GM06990 (cell line): ENCODE measurements around the gene TMCO4.

ENCODE experiments used
- DNase-seq: peaks from one replicate; pipeline ENCODE4 v3.0.0-alpha.2; 2011; ENCODE audit not compliant: insufficient read length; ENCODE audit errors: extremely low read depth
- H3K27me3 ChIP-seq: replicated peaks from 2 replicates; pipeline ENCODE4 v1.6.0; 2011; ENCODE audit warnings: low read length; ENCODE audit not compliant: control insufficient read depth, insufficient read depth
- H3K36me3 ChIP-seq: 2 replicates; pipeline ENCODE4 v1.5.1; 2011; ENCODE audit warnings: low read length; ENCODE audit not compliant: control insufficient read depth, insufficient read depth
- H3K4me3 ChIP-seq: replicated peaks from 2 replicates; pipeline ENCODE4 v1.5.1; 2011; ENCODE audit warnings: low read depth, mild to moderate bottlenecking, control low read depth, low read length
- CTCF ChIP-seq: IDR thresholded peaks from 2 replicates; pipeline ENCODE4 v1.5.1; 2011; ENCODE audit warnings: low read length, control low read depth, mild to moderate bottlenecking, inconsistent platforms; ENCODE audit not compliant: insufficient read depth, poor library complexity, severe bottlenecking

TMCO4 gene

DNA sequence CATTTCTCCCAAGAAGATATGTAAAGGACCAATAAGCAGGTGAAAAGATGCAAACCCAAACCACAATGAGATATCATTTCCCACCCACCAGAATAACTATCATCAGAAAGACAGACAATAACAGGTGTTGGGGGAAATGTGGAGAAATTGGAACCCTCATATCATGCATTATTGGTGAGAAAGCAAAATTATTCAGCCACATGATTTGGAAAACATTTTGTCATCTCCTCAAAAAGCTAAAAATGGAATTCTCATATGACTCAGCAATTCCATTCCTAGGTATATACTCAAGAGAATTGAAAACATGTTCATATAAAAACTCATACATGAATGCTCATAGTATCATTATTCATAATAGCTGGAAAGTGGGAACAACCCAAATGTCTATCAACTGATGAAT lies 40.5 kb upstream of the TMCO4 start:
- TF ChIP-seq CTCF: no peak
- Histone ChIP-seq H3K4me3 (no peak overlapping the region), H3K27me3 (no peaks in the 10 kb centered on the region), H3K36me3 (no peaks in the 10 kb centered on the region)
- no peak for DNase-seq

- no peak for DNase-seq
- TF ChIP-seq CTCF: no peak
- Histone ChIP-seq H3K36me3 (no peaks in the 10 kb centered on the region), H3K27me3 (no peaks in the 10 kb centered on the region), H3K4me3 (no peak overlapping the region)
Observed at GRCh38 chr1:19837866-19838265, 38.1 kb upstream of the TMCO4 start.

GRCh38 chr1:19835578-19835977 lies 35.9 kb upstream of the TMCO4 start:
- Histone ChIP-seq H3K4me3 (no peak overlapping the region), H3K27me3 (no peaks in the 10 kb centered on the region), H3K36me3 (no peaks in the 10 kb centered on the region)
- no peak for TF ChIP-seq CTCF
- no peak for DNase-seq

GRCh38 chr1:19831441-19831840 lies 31.7 kb upstream of the TMCO4 start:
- TF ChIP-seq CTCF: no peak
- no peaks in the 10 kb centered on the region for H3K36me3 ChIP-seq
- peak; percentile 35 for DNase-seq
- no peak overlapping the region for H3K4me3 ChIP-seq
- H3K27me3 ChIP-seq: no peaks in the 10 kb centered on the region

- DNase-seq: no peak
- H3K27me3 ChIP-seq: no peaks in the 10 kb centered on the region
- no peak for TF ChIP-seq CTCF
- H3K36me3 ChIP-seq: no peaks in the 10 kb centered on the region
- H3K4me3 ChIP-seq: no peak overlapping the region
Observed at GRCh38 chr1:19828546-19828945, 28.8 kb upstream of the TMCO4 start.

- H3K4me3 ChIP-seq: no peak overlapping the region
- DNase-seq: no peak
- TF ChIP-seq CTCF: no peak
- H3K27me3 ChIP-seq: no peaks in the 10 kb centered on the region
- H3K36me3 ChIP-seq: no peaks in the 10 kb centered on the region
Observed at GRCh38 chr1:19825298-19825697, 25.6 kb upstream of the TMCO4 start.
